ENCODE measurements around the gene TRPM2.

Gene TRPM2

GRCh38 chr21:44477131-44477530 is 123.7 kb downstream of the TRPM2 start:
- in situ Hi-C loops (cut with MboI; ENCODE audit: low sequenced_read_pairs): loop anchor here (25.0 kb wide), 1 partner anchor 665 kb away; no protein-coding TSS in a partner anchor

- in situ Hi-C loops (cut with MboI; ENCODE audit: low sequenced_read_pairs): loop anchor here (25.0 kb wide), 1 partner anchor 665 kb away; no protein-coding TSS in a partner anchor
These were observed 124.3 kb downstream of the TRPM2 start for GRCh38 chr21:44477712-44478111.

- in situ Hi-C loops (cut with MboI; ENCODE audit: low sequenced_read_pairs): loop anchor here (25.0 kb wide), 1 partner anchor 666 kb away; no protein-coding TSS in a partner anchor
These were observed 124.8 kb downstream of the TRPM2 start for GRCh38 chr21:44478124-44478800.

GRCh38 chr21:44478801-44479167 is 125.4 kb downstream of the TRPM2 start:
- in situ Hi-C loops (cut with MboI; ENCODE audit: low sequenced_read_pairs): loop anchor here (25.0 kb wide), 1 partner anchor 666 kb away; no protein-coding TSS in a partner anchor

GRCh38 chr21:44479556-44480199 is 126.3 kb downstream of the TRPM2 start:
- in situ Hi-C loops (cut with MboI; ENCODE audit: low sequenced_read_pairs): loop anchor here (25.0 kb wide), 1 partner anchor 667 kb away; no protein-coding TSS in a partner anchor

- in situ Hi-C loops (cut with MboI; ENCODE audit: low sequenced_read_pairs): loop anchor here (25.0 kb wide), 1 partner anchor 668 kb away; no protein-coding TSS in a partner anchor
These were observed 127.0 kb downstream of the TRPM2 start for GRCh38 chr21:44480200-44481053.

- in situ Hi-C loops (cut with MboI; ENCODE audit: low sequenced_read_pairs): loop anchor here (25.0 kb wide), 1 partner anchor 670 kb away; no protein-coding TSS in a partner anchor
These were observed 129.3 kb downstream of the TRPM2 start for GRCh38 chr21:44482581-44483287.

- in situ Hi-C loops (cut with MboI; ENCODE audit: low sequenced_read_pairs): loop anchor here (25.0 kb wide), 1 partner anchor 671 kb away; no protein-coding TSS in a partner anchor
These were observed 130.1 kb downstream of the TRPM2 start for GRCh38 chr21:44483288-44484237.

- in situ Hi-C loops (cut with MboI; ENCODE audit: low sequenced_read_pairs): loop anchor here (25.0 kb wide), 1 partner anchor 672 kb away; no protein-coding TSS in a partner anchor
These were observed 131.3 kb downstream of the TRPM2 start for GRCh38 chr21:44484498-44485253.

- in situ Hi-C loops (cut with MboI; ENCODE audit: low sequenced_read_pairs): loop anchor here (25.0 kb wide), 1 partner anchor 673 kb away; no protein-coding TSS in a partner anchor
These were observed 131.9 kb downstream of the TRPM2 start for GRCh38 chr21:44485254-44485793.

- in situ Hi-C loops (cut with MboI; ENCODE audit: low sequenced_read_pairs): loop anchor here (25.0 kb wide), 1 partner anchor 673 kb away; no protein-coding TSS in a partner anchor
These were observed 132.4 kb downstream of the TRPM2 start for GRCh38 chr21:44485796-44486195.

- in situ Hi-C loops (cut with MboI; ENCODE audit: low sequenced_read_pairs): loop anchor here (25.0 kb wide), 1 partner anchor 674 kb away; no protein-coding TSS in a partner anchor
These were observed 132.9 kb downstream of the TRPM2 start for GRCh38 chr21:44486302-44486701.

- in situ Hi-C loops (cut with MboI; ENCODE audit: low sequenced_read_pairs): loop anchor here (25.0 kb wide), 1 partner anchor 676 kb away; no protein-coding TSS in a partner anchor
These were observed 134.4 kb downstream of the TRPM2 start for GRCh38 chr21:44487831-44488230.

GRCh38 chr21:44489962-44490361 is 136.5 kb downstream of the TRPM2 start:
- in situ Hi-C loops (cut with MboI; ENCODE audit: low sequenced_read_pairs): loop anchor here (25.0 kb wide), 1 partner anchor 678 kb away; no protein-coding TSS in a partner anchor

GRCh38 chr21:44490405-44490804 is 137.0 kb downstream of the TRPM2 start:
- in situ Hi-C loops (cut with MboI; ENCODE audit: low sequenced_read_pairs): loop anchor here (25.0 kb wide), 1 partner anchor 678 kb away; no protein-coding TSS in a partner anchor

- in situ Hi-C loops (cut with MboI; ENCODE audit: low sequenced_read_pairs): loop anchor here (25.0 kb wide), 1 partner anchor 679 kb away; no protein-coding TSS in a partner anchor
These were observed 137.4 kb downstream of the TRPM2 start for GRCh38 chr21:44490816-44491215.

Measured in HL-60/S4 (cell line).